Colonic mucosa (tissue), 4 donors: ENCODE data around the gene GGTLC1. TPM values are rescaled to one million over a fixed set of nuclear protein-coding genes. Genes with fewer than 3 reads are reported as not detected.

Experiments used
- DNase-seq: peaks from one replicate; pipeline ENCODE4 v3.0.0-alpha.2; 2020
- H3K27ac ChIP-seq: fragments of 200-600 bp; one replicate; pipeline ENCODE4 v1.8.0; 2021
- H3K27me3 ChIP-seq: fragments of 200-600 bp; one replicate; pipeline ENCODE4 v1.8.0; 2021
- H3K36me3 ChIP-seq: fragments of 200-600 bp; one replicate; pipeline ENCODE4 v1.8.0; 2021
- H3K4me1 ChIP-seq: fragments of 200-600 bp; one replicate; pipeline ENCODE4 v1.8.0; 2021; ENCODE audit warnings: mild to moderate bottlenecking
- H3K4me3 ChIP-seq: fragments of 200-600 bp; one replicate; pipeline ENCODE4 v1.8.0; 2021
- H3K9ac ChIP-seq, 2 donors: one replicate each; pipeline ENCODE4 v1.7.0; 2013; ENCODE audit warnings: control low read depth in 2 of 2, low read depth in 2 of 2, low read length in 2 of 2
- H3K9me3 ChIP-seq: fragments of 200-600 bp; one replicate; pipeline ENCODE4 v1.8.0; 2021
- intact Hi-C: fragments of 100-400 bp; cut with DNase I; formaldehyde crosslinking; loops from one replicate; pipeline ENCODE4 v1.14.1; 2022
- total RNA-seq, 2 donors: library from RNA; stranded (reverse); fragmentation: NEBNext Ultra II Directional in 1 of 2; extraction: Animal tissue kit (Norgen Biotek cat#: 25700) in 1 of 2; gene quantifications; one replicate each; pipeline ENCODE4 v1.2.1, GENCODE V29; 2021
- TF ChIP-seq, protein P1 (sequence below): fragments of 200-600 bp; IDR thresholded peaks from one replicate; pipeline ENCODE4 v1.8.0; 2022; ENCODE audit warnings: antibody characterized with exemption, mild to moderate bottlenecking
- donor health status: healthy.
- donor health status: DM: no; HTN: no; CAD: no.
- donor health status: DM: no; HTN: no; CAD: no.

GGTLC1 gene
- total RNA-seq, 2 donors from 2014 or later: 0.27 TPM; not detected in 1

DNA sequence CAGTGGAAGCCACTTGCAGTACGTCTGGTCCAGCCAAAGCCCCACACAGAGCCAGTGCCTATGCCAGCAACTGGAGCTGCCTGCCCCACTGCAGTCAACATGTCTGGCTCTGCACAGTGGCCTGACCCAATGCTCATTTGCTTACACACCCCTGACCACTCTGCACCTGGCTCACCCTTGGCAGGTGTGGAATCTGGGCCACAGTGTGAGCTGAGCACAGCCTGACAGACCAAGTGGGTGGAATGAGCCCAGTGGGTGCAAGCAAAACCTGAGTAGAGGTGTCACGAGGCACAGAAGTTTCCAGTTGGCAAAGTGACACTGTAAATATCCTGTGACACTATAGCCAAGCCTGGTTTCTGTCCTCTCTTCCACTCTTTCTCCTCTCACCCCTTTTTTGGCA, 49.5 kb downstream of the GGTLC1 start:
- H3K27me3 ChIP-seq: no peaks in the 10 kb centered on the region
- no peaks in the 10 kb centered on the region for H3K4me1 ChIP-seq
- no peak overlapping the region for H3K27ac ChIP-seq
- DNase-seq: no peak
- H3K9me3 ChIP-seq: no peaks in the 10 kb centered on the region
- H3K4me3 ChIP-seq: no peak overlapping the region
- intact Hi-C loops: loop anchor here (5.0 kb wide), 1 partner anchor 978 kb away; no protein-coding TSS in a partner anchor
- TF ChIP-seq, protein P1, sequence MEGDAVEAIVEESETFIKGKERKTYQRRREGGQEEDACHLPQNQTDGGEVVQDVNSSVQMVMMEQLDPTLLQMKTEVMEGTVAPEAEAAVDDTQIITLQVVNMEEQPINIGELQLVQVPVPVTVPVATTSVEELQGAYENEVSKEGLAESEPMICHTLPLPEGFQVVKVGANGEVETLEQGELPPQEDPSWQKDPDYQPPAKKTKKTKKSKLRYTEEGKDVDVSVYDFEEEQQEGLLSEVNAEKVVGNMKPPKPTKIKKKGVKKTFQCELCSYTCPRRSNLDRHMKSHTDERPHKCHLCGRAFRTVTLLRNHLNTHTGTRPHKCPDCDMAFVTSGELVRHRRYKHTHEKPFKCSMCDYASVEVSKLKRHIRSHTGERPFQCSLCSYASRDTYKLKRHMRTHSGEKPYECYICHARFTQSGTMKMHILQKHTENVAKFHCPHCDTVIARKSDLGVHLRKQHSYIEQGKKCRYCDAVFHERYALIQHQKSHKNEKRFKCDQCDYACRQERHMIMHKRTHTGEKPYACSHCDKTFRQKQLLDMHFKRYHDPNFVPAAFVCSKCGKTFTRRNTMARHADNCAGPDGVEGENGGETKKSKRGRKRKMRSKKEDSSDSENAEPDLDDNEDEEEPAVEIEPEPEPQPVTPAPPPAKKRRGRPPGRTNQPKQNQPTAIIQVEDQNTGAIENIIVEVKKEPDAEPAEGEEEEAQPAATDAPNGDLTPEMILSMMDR: no peak
- no peak overlapping the region for H3K9ac ChIP-seq
- H3K36me3 ChIP-seq: no peaks in the 10 kb centered on the region

DNA sequence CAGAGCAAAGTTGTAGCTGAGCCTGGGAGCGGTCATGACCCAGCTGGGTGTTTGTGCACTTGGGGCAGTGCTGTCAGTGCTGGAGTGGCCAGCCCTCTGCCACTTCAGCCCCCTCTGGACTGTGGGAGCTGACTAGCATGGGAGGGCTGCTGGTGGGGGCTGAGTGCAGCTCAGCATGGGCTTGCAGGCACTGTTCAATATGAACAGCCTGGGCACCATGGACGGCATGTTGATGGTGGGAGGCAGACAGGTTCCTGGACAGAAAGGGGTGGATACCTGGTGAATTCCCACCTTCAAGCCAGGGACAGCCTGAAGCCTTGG, 50.5 kb downstream of the GGTLC1 start:
- H3K36me3 ChIP-seq: no peaks in the 10 kb centered on the region
- no peak for DNase-seq
- no peak overlapping the region for H3K27ac ChIP-seq
- H3K27me3 ChIP-seq: no peaks in the 10 kb centered on the region
- H3K9ac ChIP-seq: no peak overlapping the region
- no peaks in the 10 kb centered on the region for H3K9me3 ChIP-seq
- intact Hi-C loops: loop anchor here (5.0 kb wide), 1 partner anchor 979 kb away; no protein-coding TSS in a partner anchor
- TF ChIP-seq, protein P1: no peak
- no peaks in the 10 kb centered on the region for H3K4me1 ChIP-seq
- no peak overlapping the region for H3K4me3 ChIP-seq

DNA sequence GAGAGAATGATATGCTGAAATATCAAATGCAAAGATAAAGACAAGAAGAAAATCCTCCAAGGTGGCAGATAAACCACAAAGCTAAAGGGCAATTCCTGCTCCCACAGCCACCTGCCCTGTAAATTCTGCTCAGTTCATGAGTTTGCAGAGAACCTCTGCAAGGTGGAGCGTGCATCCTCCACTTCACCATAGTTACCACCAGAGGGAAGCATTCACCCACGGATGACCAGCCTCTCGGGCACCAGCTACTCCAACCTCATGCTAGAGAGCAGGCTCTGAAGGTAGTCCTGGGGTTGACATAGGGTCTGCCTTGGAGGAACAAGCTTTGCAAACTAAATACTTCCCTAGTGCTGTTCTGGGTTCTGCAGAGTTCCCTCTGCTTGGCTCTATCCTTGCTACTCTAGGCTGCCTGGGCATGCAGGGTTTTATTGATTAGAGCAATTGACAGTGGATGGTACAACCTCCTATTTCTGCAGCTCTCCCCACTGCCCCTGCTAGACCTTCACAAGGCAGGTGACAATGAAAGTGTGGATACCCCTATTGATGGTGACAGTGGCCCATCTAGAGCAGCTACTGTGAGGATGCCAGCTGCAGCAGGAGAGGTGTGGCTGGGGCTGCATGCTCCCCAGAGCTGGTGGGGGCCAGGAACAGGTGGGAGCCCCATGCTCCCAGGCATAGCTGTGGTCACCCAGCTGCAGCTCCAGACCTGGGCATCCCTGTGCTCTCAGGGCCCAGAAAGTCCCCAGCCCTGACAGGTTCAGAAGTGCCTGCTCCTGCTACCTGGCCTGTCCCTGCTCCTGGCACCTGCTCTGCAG, 51.1 kb downstream of the GGTLC1 start:
- H3K9ac ChIP-seq: no peak overlapping the region
- no peak overlapping the region for H3K4me3 ChIP-seq
- H3K27ac ChIP-seq: no peak overlapping the region
- no peaks in the 10 kb centered on the region for H3K36me3 ChIP-seq
- TF ChIP-seq, protein P1: peak; percentile 55
- peak; percentile 35 for DNase-seq
- H3K4me1 ChIP-seq: no peaks in the 10 kb centered on the region
- H3K27me3 ChIP-seq: no peaks in the 10 kb centered on the region
- no peaks in the 10 kb centered on the region for H3K9me3 ChIP-seq
- intact Hi-C loops: loop anchor here (5.0 kb wide), 1 partner anchor 980 kb away; no protein-coding TSS in a partner anchor

Other genes with a start within 250 kb of the GGTLC1 start
- gene CST1, start 237.8 kb downstream of the GGTLC1 start, total RNA-seq: not detected
- gene CST2, start 162.1 kb downstream of the GGTLC1 start, total RNA-seq: not detected
- not detected for gene CST5, start 109.0 kb downstream of the GGTLC1 start, total RNA-seq